ENCODE measurements around the gene HS3ST3A1.

HS3ST3A1 gene

GRCh38 chr17:13485327-13485726, 116.4 kb downstream of the HS3ST3A1 start:
- DNase-seq = no peak

GRCh38 chr17:13484020-13484419, 117.7 kb downstream of the HS3ST3A1 start:
- DNase-seq = no peak

- DNase-seq = no peak
These were observed 120.9 kb downstream of the HS3ST3A1 start for GRCh38 chr17:13480877-13481276.

GRCh38 chr17:13478326-13478830, 123.4 kb downstream of the HS3ST3A1 start:
- DNase-seq = no peak

- DNase-seq = no peak
These were observed 124.5 kb downstream of the HS3ST3A1 start for GRCh38 chr17:13477180-13477611.

GRCh38 chr17:13476720-13477119, 125.0 kb downstream of the HS3ST3A1 start:
- DNase-seq = no peak

- DNase-seq = no peak
These were observed 126.0 kb downstream of the HS3ST3A1 start for GRCh38 chr17:13475574-13476223.

- DNase-seq = no peak
These were observed 127.5 kb downstream of the HS3ST3A1 start for GRCh38 chr17:13474073-13474800.

GRCh38 chr17:13465678-13466077, 136.1 kb downstream of the HS3ST3A1 start:
- no peak for DNase-seq

GRCh38 chr17:13462673-13463124, 139.0 kb downstream of the HS3ST3A1 start:
- no peak for DNase-seq

GRCh38 chr17:13462146-13462545, 139.6 kb downstream of the HS3ST3A1 start:
- DNase-seq = no peak

GRCh38 chr17:13460261-13461000, 141.3 kb downstream of the HS3ST3A1 start:
- DNase-seq = no peak

- no peak for DNase-seq
These were observed 143.9 kb downstream of the HS3ST3A1 start for GRCh38 chr17:13457783-13458182.

Measured in NCI-H446 (cell line).